HepG2 (cell line): ENCODE results near the gene AASS. TPM values are rescaled to one million over a fixed set of nuclear protein-coding genes. Genes with fewer than 3 reads are reported as not detected.

Source experiments
- ATAC-seq: fragments of 200-7000 bp; cut with Tn5 transposase; 3 replicates; pipeline ENCODE4 v1.9.1; 2020; ENCODE audit warnings: mild to moderate bottlenecking, moderate library complexity
- BruUV-seq: library from RNA; stranded (reverse); fragments of 400-500 nt; replicated peaks from 2 replicates; lab custom pipeline; 2021; lab: Mats Ljungman, UMichigan
- CTCF ChIA-PET: fragments of 300-600 bp; formaldehyde crosslinking; extraction: SDS; loops from one replicate; lab custom pipeline; 2021; ENCODE audit warnings: low total read pairs, inconsistent platforms, low intra/inter-chr PET ratio; lab: Yijun Ruan, JAX
- POLR2A ChIA-PET: fragments of 350-600 bp; sonication (Branson Sonifier 250); formaldehyde crosslinking; loops from one replicate; lab custom pipeline; 2020; ENCODE audit warnings: antibody characterized with exemption, inconsistent platforms; lab: Yijun Ruan, JAX
- DNase-seq: peaks from one replicate; pipeline ENCODE4 v3.0.0-alpha.2; 2015; ENCODE audit warnings: low spot score
- FAIRE-seq: peaks from 3 replicates; lab custom pipeline; 2011; peaks lifted over from hg19 to GRCh38; lab: Jason Lieb, UNC
- H2AFZ ChIP-seq: one replicate; pipeline ENCODE4 v1.6.1; 2011; ENCODE audit warnings: low read length, inconsistent platforms
- H3K27ac ChIP-seq: fragments of 300-600 bp; 3 replicates; pipeline ENCODE4 v1.8.0; 2011; ENCODE audit warnings: mixed run types, mild to moderate bottlenecking, mixed read lengths, low read length, inconsistent platforms; ENCODE audit not compliant: insufficient read depth; ENCODE audit errors: extremely low read length
- H3K27me3 ChIP-seq, 2 experiments: fragments of 200-600 bp in 1 of 2; 2 replicates in 1 of 2; 3 replicates in 1 of 2; pipeline versions ENCODE4 v1.6.0 to v1.8.0; 2011; ENCODE audit warnings: low read length in 2 of 2, mild to moderate bottlenecking in 2 of 2, moderate library complexity in 2 of 2, inconsistent platforms in 1 of 2; ENCODE audit not compliant: insufficient read depth in 2 of 2, control insufficient read depth in 1 of 2
- H3K36me3 ChIP-seq, 2 experiments: fragments of 200-600 bp in 1 of 2; replicated peaks in 1 of 2; 2 replicates in 1 of 2; 3 replicates in 1 of 2; pipeline versions ENCODE4 v1.5.1 to v1.8.0; 2011; ENCODE audit warnings: low read length in 2 of 2, inconsistent platforms in 1 of 2; ENCODE audit not compliant: insufficient read depth in 2 of 2, control insufficient read depth in 1 of 2
- H3K4me1 ChIP-seq: 2 replicates; pipeline ENCODE4 v1.5.1; 2012; ENCODE audit warnings: low read length, inconsistent platforms; ENCODE audit not compliant: insufficient read depth
- H3K4me2 ChIP-seq: 2 replicates; pipeline ENCODE4 v1.6.0; 2011; ENCODE audit warnings: low read depth, low read length, inconsistent platforms
- H3K4me3 ChIP-seq, 3 experiments: fragments of 200-600 bp in 1 of 3; sonication (generic), shearing (Covaris generic) in 1 of 3; replicated peaks in 1 of 3; 2 replicates each; pipeline ENCODE4 v1.5.1; 2011 to 2016; ENCODE audit warnings: low read length in 3 of 3, inconsistent platforms in 2 of 3, low read depth in 2 of 3, mild to moderate bottlenecking in 2 of 3, control low read depth in 1 of 3, mixed read lengths in 1 of 3; ENCODE audit not compliant: insufficient read depth in 1 of 3
- H3K79me2 ChIP-seq: one replicate; pipeline ENCODE4 v1.6.1; 2011; ENCODE audit warnings: low read length, inconsistent platforms; ENCODE audit not compliant: insufficient read depth
- H3K9ac ChIP-seq: 2 replicates; pipeline ENCODE4 v1.6.0; 2011; ENCODE audit warnings: mild to moderate bottlenecking, low read depth, low read length, inconsistent platforms; ENCODE audit not compliant: insufficient read depth
- H3K9me3 ChIP-seq: 2 replicates; pipeline ENCODE4 v1.5.1; 2012; ENCODE audit warnings: mild to moderate bottlenecking, low read length
- H4K20me1 ChIP-seq: 2 replicates; pipeline ENCODE4 v1.6.0; 2011; ENCODE audit warnings: inconsistent platforms, mild to moderate bottlenecking, low read length, moderate library complexity; ENCODE audit not compliant: insufficient read depth
- CEBPB ChIP-seq: IDR thresholded peaks from 2 replicates; pipeline ENCODE4 v1.6.1; 2011; ENCODE audit warnings: low read depth, low read length, improper control_type of control experiment, borderline replicate concordance
- FOXJ3 ChIP-seq: sonication (generic); formaldehyde crosslinking; IDR thresholded peaks from 2 replicates; pipeline ENCODE4 v1.4.0; 2020; ENCODE audit warnings: missing genetic modification reagents, mild to moderate bottlenecking, borderline replicate concordance
- IRF1 ChIP-seq: sonication (generic); formaldehyde crosslinking; IDR thresholded peaks from 2 replicates; pipeline ENCODE4 v1.4.0; 2020; ENCODE audit warnings: low read depth, mild to moderate bottlenecking, missing genetic modification reagents
- ISL2 ChIP-seq: sonication (generic); formaldehyde crosslinking; IDR thresholded peaks from 2 replicates; pipeline ENCODE4 v1.5.0; 2020; ENCODE audit warnings: missing genetic modification reagents
- TEAD3 ChIP-seq: optimal IDR thresholded peaks from 2 replicates; pipeline ENCODE3; 2016; ENCODE audit warnings: borderline replicate concordance
- TIGD3 ChIP-seq: sonication (generic); formaldehyde crosslinking; IDR thresholded peaks from 2 replicates; pipeline ENCODE4 v1.5.1; 2020; ENCODE audit warnings: mild to moderate bottlenecking, missing genetic modification reagents, borderline replicate concordance
- ZBTB7A ChIP-seq: sonication (generic); formaldehyde crosslinking; IDR thresholded peaks from 2 replicates; pipeline ENCODE4 v1.8.0; 2022; ENCODE audit warnings: mild to moderate bottlenecking, missing genetic modification reagents
- ZIK1 ChIP-seq: sonication (generic); formaldehyde crosslinking; IDR thresholded peaks from 2 replicates; pipeline ENCODE4 v1.5.0; 2020; ENCODE audit warnings: mild to moderate bottlenecking, low read depth, missing genetic modification reagents, borderline replicate concordance
- ZNF343 ChIP-seq: sonication (generic); formaldehyde crosslinking; IDR thresholded peaks from 2 replicates; pipeline ENCODE4 v1.4.0; 2020; ENCODE audit warnings: mild to moderate bottlenecking, missing genetic modification reagents
- ZNF382 ChIP-seq: sonication (generic); formaldehyde crosslinking; IDR thresholded peaks from 2 replicates; pipeline ENCODE4 v1.5.0; 2020; ENCODE audit warnings: missing genetic modification reagents, mild to moderate bottlenecking, borderline replicate concordance
- ZNF564 ChIP-seq: sonication (generic); formaldehyde crosslinking; IDR thresholded peaks from 2 replicates; pipeline ENCODE4 v1.8.1; 2023; ENCODE audit warnings: mild to moderate bottlenecking, missing genetic modification reagents
- ZNF737 ChIP-seq: sonication (generic); formaldehyde crosslinking; IDR thresholded peaks from 2 replicates; pipeline ENCODE4 v1.5.0; 2020; ENCODE audit warnings: missing genetic modification reagents, mild to moderate bottlenecking, borderline replicate concordance
- ZNF775 ChIP-seq: sonication (generic); formaldehyde crosslinking; IDR thresholded peaks from 2 replicates; pipeline ENCODE4 v1.4.0; 2020; ENCODE audit warnings: missing genetic modification reagents, mild to moderate bottlenecking, moderate library complexity, borderline replicate concordance
- ZNF841 ChIP-seq: sonication (generic); formaldehyde crosslinking; IDR thresholded peaks from 2 replicates; pipeline ENCODE4 v1.8.1; 2023; ENCODE audit warnings: missing genetic modification reagents, borderline replicate concordance
- whole genome bisulfite sequencing: methylation state at CpG from one replicate; pipeline ENCODE4 v1.1.6; 2017; ENCODE audit warnings: low lambda C conversion rate; 5-methylcytosine and 5-hydroxymethylcytosine counted together
- in situ Hi-C: cut with HindIII; loops from 2 replicates; pipeline ENCODE4 v1.10.0; 2017; ENCODE audit warnings: low pct_unique_long_range_greater_than_20kb; ENCODE audit not compliant: extremely low pct_ligation_motif_present
- intact Hi-C: fragments of 100-400 bp; cut with micrococcal nuclease; formaldehyde crosslinking; loops from one replicate; pipeline ENCODE4 v1.10.0; 2022; ENCODE audit not compliant: unreplicated experiment
- polyA plus RNA-seq, 8 experiments: library from polyadenylated mRNA; depleted of rRNA in 3 of 8; stranded (reverse) in 7 of 8; unstranded in 1 of 8; fragments of >200 nt; fragmentation: Illumina TruSeq in 4 of 8; extraction: Trizol in 4 of 8; gene quantifications; 2 replicates each; pipeline versions ENCODE4 v1.2.1 to v1.2.3, GENCODE V29; 2011 to 2016; ENCODE audit warnings: low read depth in 4 of 8, missing spikeins in 1 of 8, mixed read lengths in 1 of 8; ENCODE audit not compliant: insufficient read depth in 1 of 8
- total RNA-seq, 5 experiments: library from RNA; depleted of rRNA; stranded (reverse); fragments of >200 nt; fragmentation: Illumina TruSeq; extraction: Trizol; gene quantifications; 2 replicates each; pipeline ENCODE4 v1.2.3, GENCODE V29; 2016; ENCODE audit warnings: low read depth in 1 of 5

AASS gene
- total and polyA plus RNA-seq, 2 of the 13 experiments (the other 11 are each of a cell fraction or from before 2014, with no cell fraction given), result 11.6 to 43.9 TPM

DNA sequence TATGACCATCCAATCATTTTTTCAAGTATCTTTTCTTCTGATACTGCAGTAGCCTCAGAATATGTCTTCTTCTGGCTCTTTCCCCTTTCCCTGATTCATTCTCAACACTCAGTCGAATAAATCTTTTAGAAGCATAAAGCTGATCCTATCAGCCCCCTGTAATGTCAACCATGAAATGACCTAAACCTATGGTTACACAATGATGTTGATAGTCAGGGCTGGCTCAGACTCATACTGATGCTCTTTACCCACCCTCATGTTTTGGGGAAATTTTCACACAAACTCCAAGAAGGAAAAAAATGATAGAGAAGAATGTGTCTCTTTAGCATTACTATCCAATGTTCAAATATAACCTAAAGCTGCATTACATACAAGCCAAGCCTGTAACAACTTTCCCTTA is 76.0 kb downstream of the AASS start:
- CTCF ChIA-PET, result no interaction called here
- WGBS, result 6% methylated on average over 1 of the region's 1 CpG
- H3K27ac ChIP-seq, result no peak overlapping the region

DNA sequence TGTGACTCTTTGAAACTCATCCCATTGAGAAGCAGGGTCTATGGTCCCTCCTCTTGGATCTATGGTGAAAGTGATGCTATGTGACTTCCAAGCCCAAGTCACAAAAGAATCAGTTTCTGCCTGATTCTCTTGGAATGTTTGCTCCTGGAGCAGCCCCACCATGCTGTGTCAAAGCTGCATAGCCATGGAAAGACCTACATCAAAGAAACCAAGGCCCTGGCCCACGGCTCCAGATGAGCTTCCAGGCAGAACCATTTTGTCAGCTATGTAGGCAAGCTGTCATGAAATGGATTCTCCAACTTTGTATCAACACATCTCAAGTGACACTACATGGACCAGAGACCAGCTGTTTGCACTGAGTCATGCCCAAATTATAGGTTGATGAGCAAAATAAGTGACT is 77.0 kb downstream of the AASS start:
- Histone ChIP-seq H3K9me3 (no peaks in the 10 kb centered on the region), H3K4me3 (no peak overlapping the region), H3K27me3 (peaks cover 0 to 2% of the 10 kb centered on the region in 2 experiments; a peak in 1 of 5 replicates), H3K36me3 (no peaks in the 10 kb centered on the region), H3K4me1 (no peaks in the 10 kb centered on the region), H3K4me2 (no peak overlapping the region), H3K9ac (no peak overlapping the region), H4K20me1 (no peaks in the 10 kb centered on the region), H3K79me2 (no peaks in the 10 kb centered on the region), H2AFZ (no peak overlapping the region), H3K27ac (no peak overlapping the region)
- DNase-seq (no peak), ATAC-seq (no peak), FAIRE-seq (no peak)
- POLR2A ChIA-PET, result no interaction called here
- no CpG with 5 or more reads among the region's 1 CpG for WGBS
- CTCF ChIA-PET, result no interaction called here
- BruUV-seq, result no TSS peak
- in situ Hi-C loops, result no loop called here
- intact Hi-C loops, result no loop called here
- TF ChIP-seq FOXJ3 (CRISPR knock-in tag) (no peak), ZIK1 (CRISPR knock-in tag) (no peak), ZNF382 (CRISPR knock-in tag) (no peak), IRF1 (CRISPR knock-in tag) (no peak), ZNF841 (CRISPR knock-in tag) (no peak), ZNF343 (CRISPR knock-in tag) (no peak), ZNF737 (CRISPR knock-in tag) (no peak), ZNF564 (CRISPR knock-in tag) (no peak), ZNF775 (no peak), ISL2 (CRISPR knock-in tag) (no peak), ZBTB7A (CRISPR knock-in tag) (no peak), TIGD3 (CRISPR knock-in tag) (no peak), TEAD3 (CRISPR knock-in tag) (no peak)

More for the DNA sequence above, 76.0 kb downstream of the AASS start:
- no peak for FAIRE-seq
- no peak overlapping the region for H3K4me3 ChIP-seq
- intact Hi-C loops, result no loop called here
- H3K9ac ChIP-seq, result no peak overlapping the region
- no peaks in the 10 kb centered on the region for H3K79me2 ChIP-seq
- no TSS peak for BruUV-seq
- no peak for DNase-seq
- in situ Hi-C loops, result no loop called here
- H4K20me1 ChIP-seq, result no peaks in the 10 kb centered on the region
- TF ChIP-seq CEBPB, result no peak
- TF ChIP-seq, all 625 proteins: peak for 0
- no peak for ATAC-seq
- Histone ChIP-seq H2AFZ (no peak overlapping the region), H3K27me3 (no peaks in the 10 kb centered on the region), H3K9me3 (no peaks in the 10 kb centered on the region), H3K4me2 (no peak overlapping the region), H3K4me1 (no peaks in the 10 kb centered on the region), H3K36me3 (no peaks in the 10 kb centered on the region)
- POLR2A ChIA-PET, result no interaction called here
